KMS-11 (cell line): ENCODE results near the gene FERD3L.

Experiments used
- H2AFZ ChIP-seq: fragments of 200-600 bp; sonication (generic); 2 replicates; pipeline ENCODE4 v1.6.1; 2016; ENCODE audit warnings: antibody characterized with exemption, mixed run types, low read depth
- H3K27ac ChIP-seq: fragments of 200-600 bp; sonication (generic); 2 replicates; pipeline ENCODE4 v1.6.1; 2016; ENCODE audit warnings: mild to moderate bottlenecking, mixed run types
- H3K27me3 ChIP-seq: fragments of 200-600 bp; sonication (generic); 2 replicates; pipeline ENCODE4 v1.6.1; 2017; ENCODE audit warnings: mild to moderate bottlenecking, low read depth, mixed run types, moderate library complexity; ENCODE audit not compliant: insufficient read depth
- H3K36me3 ChIP-seq: fragments of 200-600 bp; sonication (generic); 2 replicates; pipeline ENCODE4 v1.6.1; 2017; ENCODE audit warnings: mild to moderate bottlenecking, mixed run types; ENCODE audit not compliant: insufficient read depth
- H3K4me1 ChIP-seq: fragments of 200-600 bp; sonication (generic); 2 replicates; pipeline ENCODE4 v1.6.1; 2016; ENCODE audit warnings: mild to moderate bottlenecking, low read depth, mixed run types; ENCODE audit not compliant: poor library complexity, severe bottlenecking
- H3K4me2 ChIP-seq: fragments of 200-600 bp; sonication (generic); 2 replicates; pipeline ENCODE4 v1.7.0; 2016; ENCODE audit warnings: mild to moderate bottlenecking, mixed run types
- H3K4me3 ChIP-seq: fragments of 200-600 bp; sonication (generic); IDR thresholded peaks from 2 replicates; pipeline ENCODE4 v1.6.1; 2017; ENCODE audit warnings: low read depth, low read length, mixed read lengths; ENCODE audit not compliant: insufficient read depth
- H3K79me2 ChIP-seq: fragments of 200-600 bp; sonication (generic); 2 replicates; pipeline ENCODE4 v1.6.1; 2016; ENCODE audit warnings: low read depth, mixed run types; ENCODE audit not compliant: insufficient read depth
- H3K9ac ChIP-seq: fragments of 200-600 bp; sonication (generic); 2 replicates; pipeline ENCODE4 v1.6.1; 2016; ENCODE audit warnings: mild to moderate bottlenecking, mixed run types
- H4K20me1 ChIP-seq: fragments of 200-600 bp; sonication (generic); 2 replicates; pipeline ENCODE4 v1.6.1; 2016; ENCODE audit warnings: mild to moderate bottlenecking, mixed run types; ENCODE audit not compliant: insufficient read depth
- TF ChIP-seq, protein P1 (sequence below): fragments of 200-600 bp; sonication (generic); conservative IDR thresholded peaks from 2 replicates; pipeline ENCODE4 v1.6.1; 2017; ENCODE audit warnings: low read depth, mild to moderate bottlenecking, antibody characterized with exemption, low read length, moderate library complexity, mixed read lengths

The FERD3L gene

DNA sequence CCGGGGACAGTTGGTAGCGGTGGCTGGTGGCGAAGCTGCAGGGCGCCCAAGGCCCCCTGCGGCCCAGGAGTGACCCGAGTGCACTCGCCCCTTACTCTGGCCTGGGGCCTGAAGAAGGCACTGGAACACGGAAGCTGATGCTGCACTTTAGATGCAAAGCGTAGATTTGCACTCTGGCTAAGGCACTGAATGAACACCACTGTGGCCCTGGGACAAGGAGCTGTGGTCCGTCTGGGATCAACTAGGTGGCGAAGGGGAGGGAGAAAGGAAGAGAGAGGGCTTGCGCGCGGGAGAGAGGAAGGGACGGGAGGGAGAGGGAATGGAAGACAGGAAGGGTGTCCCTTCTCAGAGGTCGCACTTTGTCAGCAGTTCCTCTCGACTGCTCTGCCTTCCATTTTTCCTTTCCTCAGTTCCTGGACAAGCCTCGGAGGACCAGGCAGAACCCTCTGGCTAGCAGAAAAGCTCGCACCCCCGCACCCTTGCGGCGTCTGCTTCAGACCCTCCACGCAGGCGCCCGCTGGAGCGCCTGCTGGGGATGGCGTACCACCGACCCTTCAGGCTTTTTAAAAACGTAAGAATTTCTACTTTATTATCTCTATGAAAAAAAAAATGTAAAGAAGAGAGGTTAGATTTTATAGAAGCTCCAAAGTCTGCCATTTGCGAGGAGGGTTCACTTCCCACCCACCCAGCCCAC, 1.2 kb downstream of the FERD3L start:
- TF ChIP-seq, protein P1, sequence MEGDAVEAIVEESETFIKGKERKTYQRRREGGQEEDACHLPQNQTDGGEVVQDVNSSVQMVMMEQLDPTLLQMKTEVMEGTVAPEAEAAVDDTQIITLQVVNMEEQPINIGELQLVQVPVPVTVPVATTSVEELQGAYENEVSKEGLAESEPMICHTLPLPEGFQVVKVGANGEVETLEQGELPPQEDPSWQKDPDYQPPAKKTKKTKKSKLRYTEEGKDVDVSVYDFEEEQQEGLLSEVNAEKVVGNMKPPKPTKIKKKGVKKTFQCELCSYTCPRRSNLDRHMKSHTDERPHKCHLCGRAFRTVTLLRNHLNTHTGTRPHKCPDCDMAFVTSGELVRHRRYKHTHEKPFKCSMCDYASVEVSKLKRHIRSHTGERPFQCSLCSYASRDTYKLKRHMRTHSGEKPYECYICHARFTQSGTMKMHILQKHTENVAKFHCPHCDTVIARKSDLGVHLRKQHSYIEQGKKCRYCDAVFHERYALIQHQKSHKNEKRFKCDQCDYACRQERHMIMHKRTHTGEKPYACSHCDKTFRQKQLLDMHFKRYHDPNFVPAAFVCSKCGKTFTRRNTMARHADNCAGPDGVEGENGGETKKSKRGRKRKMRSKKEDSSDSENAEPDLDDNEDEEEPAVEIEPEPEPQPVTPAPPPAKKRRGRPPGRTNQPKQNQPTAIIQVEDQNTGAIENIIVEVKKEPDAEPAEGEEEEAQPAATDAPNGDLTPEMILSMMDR = no peak
- no peak overlapping the region for H3K4me3 ChIP-seq
- H3K79me2 ChIP-seq = no peaks in the 10 kb centered on the region
- H4K20me1 ChIP-seq = no peaks in the 10 kb centered on the region
- H3K27ac ChIP-seq = no peak overlapping the region
- H2AFZ ChIP-seq = no peak overlapping the region
- H3K36me3 ChIP-seq = no peaks in the 10 kb centered on the region
- no peaks in the 10 kb centered on the region for H3K4me1 ChIP-seq
- no peak overlapping the region for H3K4me2 ChIP-seq
- no peaks in the 10 kb centered on the region for H3K27me3 ChIP-seq
- H3K9ac ChIP-seq = no peak overlapping the region

DNA sequence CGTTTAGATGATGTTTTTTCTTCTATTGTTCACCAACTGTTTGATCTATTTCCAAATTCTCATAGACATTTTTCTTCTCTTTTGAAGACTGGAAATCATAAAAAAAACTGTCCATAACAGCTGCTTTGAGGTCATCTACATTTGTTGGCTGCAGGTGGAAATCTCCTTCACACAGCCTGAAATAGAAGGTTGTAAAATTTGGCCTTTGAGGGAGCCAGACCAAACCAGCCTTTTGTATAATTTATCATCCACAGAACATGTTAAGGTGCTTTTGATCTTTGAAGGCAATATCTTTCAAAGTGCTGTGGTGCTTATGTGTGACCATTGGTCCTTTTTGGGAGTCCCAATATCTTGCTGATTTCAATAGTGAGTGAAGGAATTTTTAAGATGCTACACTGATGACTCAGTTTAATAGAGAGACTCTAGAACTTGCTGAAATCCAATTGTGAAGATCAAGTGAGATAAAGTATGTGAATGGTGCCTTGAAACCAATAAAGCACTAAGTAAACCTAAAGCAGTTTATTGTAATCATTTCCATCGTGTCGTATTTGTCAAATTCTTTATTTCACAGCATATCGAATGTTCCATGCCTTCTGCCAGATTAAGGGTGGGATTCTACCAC, 5.4 kb downstream of the FERD3L start:
- Histone ChIP-seq H3K9ac (no peak overlapping the region), H3K27ac (no peak overlapping the region), H3K27me3 (no peaks in the 10 kb centered on the region), H4K20me1 (no peaks in the 10 kb centered on the region), H2AFZ (no peak overlapping the region), H3K79me2 (no peaks in the 10 kb centered on the region), H3K4me3 (no peak overlapping the region), H3K4me2 (no peak overlapping the region), H3K36me3 (no peaks in the 10 kb centered on the region), H3K4me1 (no peaks in the 10 kb centered on the region)
- TF ChIP-seq, protein P1 = no peak

DNA sequence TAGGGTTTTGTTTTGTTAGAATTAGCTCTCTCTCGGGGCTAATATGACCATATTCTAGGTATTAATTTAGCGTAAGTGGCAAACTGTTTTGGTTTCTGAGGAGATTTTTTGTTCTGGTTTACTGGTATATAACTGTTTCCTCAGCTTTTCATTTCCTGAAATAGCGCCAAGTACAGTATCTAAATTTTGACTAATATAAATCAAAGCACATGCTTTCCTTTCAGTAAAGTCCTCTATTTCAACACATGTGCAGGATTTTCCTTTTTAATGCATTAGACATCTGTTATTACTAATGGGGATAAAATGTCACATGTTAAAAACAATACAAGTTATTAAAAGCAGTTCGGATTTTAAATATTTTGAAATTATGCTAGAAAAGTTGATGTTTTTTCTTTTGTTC, 11.3 kb downstream of the FERD3L start:
- Histone ChIP-seq H3K36me3 (no peaks in the 10 kb centered on the region), H3K4me3 (no peak overlapping the region)
- TF ChIP-seq, protein P1 = no peak

DNA sequence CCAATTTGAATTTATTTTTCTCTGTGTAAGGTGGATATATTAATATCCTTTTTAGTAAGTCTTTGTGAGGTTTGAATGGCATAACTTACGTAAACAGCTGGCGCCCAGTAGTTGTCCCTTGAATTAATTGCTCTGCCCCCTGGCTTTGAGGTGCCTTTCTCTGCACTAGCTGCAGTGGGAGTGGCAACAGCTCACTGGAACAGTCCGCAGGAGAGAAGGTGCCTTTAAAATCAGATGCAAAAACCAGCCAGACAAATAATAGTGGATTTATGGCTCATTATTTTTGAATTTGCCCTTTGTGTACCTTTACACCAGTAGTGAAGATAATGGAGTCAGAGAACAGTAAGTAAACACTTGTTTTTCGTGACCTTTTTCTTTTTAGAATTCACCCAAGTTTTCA, 11.8 kb downstream of the FERD3L start:
- no peak overlapping the region for H3K4me2 ChIP-seq
- no peaks in the 10 kb centered on the region for H3K4me1 ChIP-seq
- no peaks in the 10 kb centered on the region for H4K20me1 ChIP-seq
- H3K9ac ChIP-seq = no peak overlapping the region
- no peak overlapping the region for H3K27ac ChIP-seq
- TF ChIP-seq, protein P1 = no peak
- H2AFZ ChIP-seq = no peak overlapping the region
- H3K27me3 ChIP-seq = no peaks in the 10 kb centered on the region
- H3K79me2 ChIP-seq = no peaks in the 10 kb centered on the region
- H3K36me3 ChIP-seq = no peaks in the 10 kb centered on the region
- no peak overlapping the region for H3K4me3 ChIP-seq

More for the DNA sequence above, 11.3 kb downstream of the FERD3L start:
- no peak overlapping the region for H2AFZ ChIP-seq
- H3K27ac ChIP-seq = no peak overlapping the region
- no peaks in the 10 kb centered on the region for H3K79me2 ChIP-seq
- H3K4me2 ChIP-seq = no peak overlapping the region
- H3K27me3 ChIP-seq = no peaks in the 10 kb centered on the region
- H3K4me1 ChIP-seq = no peaks in the 10 kb centered on the region
- H4K20me1 ChIP-seq = no peaks in the 10 kb centered on the region
- no peak overlapping the region for H3K9ac ChIP-seq
